Glomerular visceral epithelial cell (primary cell): ENCODE results near the gene LCN15.
"Not testable (repeated sequence)": the region's sequence is repeated elsewhere in the genome, so short reads cannot be mapped to it uniquely, and the experiment has no call there.

Source experiments
- DNase-seq: peaks from one replicate; pipeline ENCODE4 v3.0.0-alpha.2; 2016; ENCODE audit errors: extremely low spot score

LCN15 gene, protein sequence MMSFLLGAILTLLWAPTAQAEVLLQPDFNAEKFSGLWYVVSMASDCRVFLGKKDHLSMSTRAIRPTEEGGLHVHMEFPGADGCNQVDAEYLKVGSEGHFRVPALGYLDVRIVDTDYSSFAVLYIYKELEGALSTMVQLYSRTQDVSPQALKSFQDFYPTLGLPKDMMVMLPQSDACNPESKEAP

DNA sequence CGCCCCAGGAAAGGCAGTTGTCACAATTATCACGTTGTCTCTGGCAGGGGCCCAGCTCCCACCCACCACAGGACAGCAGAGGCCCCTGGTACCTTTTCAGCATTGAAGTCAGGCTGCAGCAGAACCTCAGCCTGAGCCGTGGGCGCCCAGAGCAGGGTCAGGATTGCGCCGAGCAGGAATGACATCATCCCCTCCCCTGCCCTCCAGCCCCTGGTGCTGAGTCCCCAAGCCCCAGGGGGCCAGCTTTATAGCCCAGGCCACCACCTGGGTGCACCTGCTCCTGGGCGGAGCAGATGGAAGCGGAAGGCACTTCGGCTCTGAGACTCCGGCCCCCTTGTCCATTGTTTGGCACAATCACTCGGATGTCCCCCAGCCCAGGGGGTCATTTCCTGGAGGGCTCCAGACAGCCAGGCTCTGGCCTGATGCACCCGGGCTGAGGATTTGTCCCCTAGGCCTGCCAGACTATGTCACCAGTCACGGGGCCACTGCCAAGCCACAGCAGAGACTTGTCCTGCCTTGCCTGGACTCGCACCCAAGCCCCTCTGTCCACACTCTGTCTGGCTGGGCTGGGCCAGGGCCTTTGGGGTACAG is at the start of gene LCN15:
TSS of gene LCN15 (minus strand) at position 218 of the 591 bp plus-strand sequence. CDS start at position 188, 30 bp downstream.
- no peak for DNase-seq

DNA sequence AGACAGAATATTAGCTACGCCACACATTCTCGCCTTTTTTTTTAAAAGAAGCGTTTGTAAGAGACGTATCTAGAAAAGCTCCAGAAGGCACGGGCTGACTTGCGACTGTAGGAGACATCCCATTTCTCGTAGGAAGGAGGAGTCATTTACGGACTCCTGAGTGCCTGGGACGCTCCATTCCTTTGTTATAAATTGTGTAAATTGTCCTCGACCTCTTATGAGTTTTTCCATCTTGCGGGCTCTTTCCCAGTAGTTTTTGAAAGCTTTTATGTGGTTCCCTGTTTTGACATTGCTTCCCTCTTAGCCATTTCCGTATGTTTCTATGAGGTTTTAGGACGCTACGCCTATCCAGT is 44.5 kb upstream of the LCN15 start:
- DNase-seq: peak; percentile 43

DNA sequence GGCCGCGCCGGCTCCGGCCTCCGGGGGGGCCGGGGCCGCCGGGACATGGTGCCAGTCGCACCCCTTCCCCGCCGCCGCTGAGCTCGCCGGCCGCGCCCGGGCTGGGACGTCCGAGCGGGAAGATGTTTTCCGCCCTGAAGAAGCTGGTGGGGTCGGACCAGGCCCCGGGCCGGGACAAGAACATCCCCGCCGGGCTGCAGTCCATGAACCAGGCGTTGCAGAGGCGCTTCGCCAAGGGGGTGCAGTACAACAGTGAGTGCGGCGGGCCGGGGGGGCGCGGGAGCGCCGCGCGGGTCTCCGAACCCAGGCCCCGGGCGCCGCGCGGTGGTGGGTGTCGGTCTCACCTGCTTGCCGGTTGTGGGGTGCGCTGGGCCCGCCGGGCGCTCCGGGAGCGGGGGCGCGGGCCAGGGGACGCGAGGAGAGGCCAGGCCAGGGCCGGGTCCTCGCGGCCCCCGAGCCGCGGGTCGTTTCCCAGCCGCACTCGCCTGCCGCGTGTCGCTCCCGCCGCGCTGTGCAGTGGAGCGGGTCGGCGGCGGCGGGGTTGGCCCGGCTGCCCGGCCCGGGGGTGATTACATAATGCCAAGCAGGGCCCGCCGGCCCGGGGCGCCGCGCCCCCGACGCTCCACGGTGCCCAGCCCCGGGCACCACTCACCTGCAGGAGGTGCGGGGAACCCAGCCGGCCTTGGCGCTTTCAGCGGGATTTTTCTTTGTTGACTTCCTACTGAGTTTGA is 43.9 kb upstream of the LCN15 start:
- DNase-seq: peak; percentile 49

DNA sequence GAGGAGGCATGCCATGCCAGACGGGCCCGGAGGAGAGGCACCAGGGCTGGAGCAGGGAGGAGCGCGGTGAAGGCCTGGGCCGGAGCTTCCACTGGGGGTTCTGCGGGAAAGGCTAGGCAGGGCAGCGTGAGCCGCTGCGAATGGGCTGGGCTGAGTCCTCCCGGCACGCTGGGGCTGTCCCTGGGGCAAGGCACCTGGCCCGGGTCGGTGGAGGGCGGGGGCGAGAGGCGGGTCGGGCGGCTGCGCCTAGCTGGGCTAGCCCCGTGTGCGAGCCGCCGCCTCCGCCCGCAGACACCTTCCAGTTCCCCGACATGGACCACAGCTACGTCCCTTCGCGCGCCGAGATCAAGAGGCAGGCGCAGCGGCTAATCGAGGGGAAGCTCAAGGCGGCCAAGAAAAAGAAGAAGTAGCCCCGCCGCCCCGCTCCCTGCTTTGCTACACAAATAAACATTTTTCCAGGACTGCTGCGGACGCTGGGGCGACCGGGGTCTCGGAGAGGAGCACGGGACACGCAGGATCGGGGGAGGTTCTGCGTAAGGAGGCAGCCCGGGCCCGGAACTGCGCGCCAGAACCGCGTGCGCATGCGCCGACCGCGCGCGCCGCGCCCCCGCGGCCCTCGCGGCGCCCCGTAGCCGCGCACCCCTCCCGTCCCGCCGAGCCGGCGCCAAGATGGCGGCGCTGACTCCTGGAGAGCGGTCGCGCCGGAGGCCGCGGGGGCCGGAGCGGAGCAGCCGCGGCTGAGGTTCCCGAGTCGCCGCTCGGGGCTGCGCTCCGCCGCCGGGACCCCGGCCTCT is 43.2 kb upstream of the LCN15 start, which contains the start of gene RABL6:
TSS of gene RABL6 (plus strand) at position 668 of the 794 bp plus-strand sequence. CDS start 249 bp downstream, outside the sequence.
- DNase-seq: peak; percentile 82

DNA sequence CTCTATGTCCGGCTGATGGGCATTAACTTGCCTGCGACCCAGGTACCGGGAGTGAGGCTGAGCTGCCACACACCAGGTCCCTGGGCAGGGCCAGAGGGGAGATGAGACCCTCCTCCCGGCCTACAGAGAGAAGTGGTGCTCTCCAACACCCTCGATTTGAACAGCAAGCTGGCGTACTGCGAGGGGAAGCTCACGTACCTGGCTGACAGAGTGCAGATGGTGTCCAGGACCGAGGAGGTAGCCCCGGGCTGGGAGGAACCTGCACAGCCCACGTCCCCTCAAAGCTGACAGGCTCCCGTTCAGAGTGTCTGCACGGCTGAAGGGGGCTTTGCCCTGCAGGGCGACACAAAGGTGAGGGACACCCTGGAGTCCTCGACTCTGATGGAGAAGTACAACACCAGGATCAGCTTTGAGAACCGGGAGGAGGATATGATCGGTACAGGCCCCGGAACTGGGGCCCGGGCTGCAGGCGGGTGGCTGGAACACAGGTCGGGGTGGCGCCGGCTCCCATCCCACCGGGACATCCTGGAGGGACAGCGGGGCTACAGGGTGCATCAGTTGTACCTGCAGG is 42.4 kb upstream of the LCN15 start:
- DNase-seq: no peak

DNA sequence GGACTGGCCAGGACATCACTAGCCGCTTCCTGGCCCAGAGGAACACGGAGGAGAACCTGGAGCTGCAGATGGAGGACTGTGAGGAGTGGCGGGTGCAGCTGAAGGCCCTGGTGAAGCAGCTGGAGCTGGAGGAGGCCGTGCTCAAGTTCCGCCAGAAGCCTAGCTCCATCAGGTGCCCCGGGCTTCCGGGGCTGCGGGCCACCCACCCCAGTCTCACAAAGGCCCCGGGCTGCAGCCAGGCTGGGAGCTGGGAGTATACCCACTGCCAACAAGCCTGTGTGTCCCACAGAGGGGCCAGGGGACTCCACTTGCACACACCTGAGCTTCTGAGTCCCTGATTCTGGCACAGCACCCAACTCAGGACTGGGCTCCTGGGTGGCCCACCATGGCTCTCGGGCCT is 41.7 kb upstream of the LCN15 start:
- DNase-seq: no peak

DNA sequence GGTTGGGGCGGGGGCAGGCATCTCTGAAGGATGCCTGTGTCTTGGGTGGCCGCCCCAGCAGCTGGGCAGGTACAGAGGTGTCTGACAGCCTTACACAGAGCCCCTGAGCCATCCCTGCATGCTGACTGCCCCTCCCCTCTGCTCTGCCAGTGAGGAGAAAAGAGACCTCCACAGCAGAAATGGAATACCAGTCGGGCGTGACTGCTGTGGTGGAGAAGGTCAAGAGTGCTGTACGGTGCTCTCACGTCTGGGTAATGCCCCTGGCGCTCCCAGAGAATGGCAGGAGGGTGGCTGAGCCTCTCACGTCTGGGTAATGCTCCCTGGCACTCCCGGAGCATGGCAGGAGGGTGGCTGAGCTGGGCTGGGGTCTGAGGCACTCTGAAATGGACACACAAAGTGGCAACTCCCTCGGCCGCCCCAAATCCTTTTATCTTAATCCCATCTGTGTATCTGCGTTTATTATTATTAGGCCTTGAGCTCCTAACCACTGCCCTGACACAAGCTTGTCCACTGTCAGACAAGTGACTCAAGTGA is 41.0 kb upstream of the LCN15 start:
- DNase-seq: no peak

DNA sequence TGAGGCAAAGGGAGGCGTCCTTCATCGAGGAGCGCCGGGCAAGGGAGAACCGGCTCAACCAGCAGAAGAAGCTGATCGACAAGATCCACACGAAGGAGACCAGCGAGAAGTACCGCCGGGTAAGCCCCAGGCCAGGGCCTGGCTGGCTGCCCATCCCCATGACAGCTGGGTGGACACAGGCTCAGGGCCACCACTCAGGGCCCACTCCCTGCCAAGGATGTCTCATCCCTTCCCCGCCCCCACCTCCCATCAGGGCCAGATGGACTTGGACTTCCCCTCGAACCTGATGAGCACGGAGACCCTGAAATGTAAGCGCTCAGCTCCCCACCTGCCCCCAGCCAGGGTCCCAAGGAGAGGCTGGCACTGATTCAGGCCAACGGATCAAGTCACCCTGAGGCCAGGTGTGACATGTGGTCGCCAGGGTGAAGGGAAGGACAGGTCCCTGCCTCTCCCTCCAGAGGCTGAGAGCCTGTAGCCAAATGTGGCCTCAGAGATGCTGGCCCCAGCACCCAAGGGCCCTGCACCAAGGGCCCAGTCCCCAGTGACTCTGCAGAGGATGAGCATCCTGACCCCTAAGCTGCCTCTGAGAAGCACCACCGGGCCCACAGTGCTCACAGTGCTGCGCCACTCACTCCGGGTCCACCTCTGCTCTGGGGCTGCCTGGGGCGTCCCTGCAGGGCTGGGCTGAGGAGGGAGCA is 40.3 kb upstream of the LCN15 start:
- DNase-seq: no peak

DNA sequence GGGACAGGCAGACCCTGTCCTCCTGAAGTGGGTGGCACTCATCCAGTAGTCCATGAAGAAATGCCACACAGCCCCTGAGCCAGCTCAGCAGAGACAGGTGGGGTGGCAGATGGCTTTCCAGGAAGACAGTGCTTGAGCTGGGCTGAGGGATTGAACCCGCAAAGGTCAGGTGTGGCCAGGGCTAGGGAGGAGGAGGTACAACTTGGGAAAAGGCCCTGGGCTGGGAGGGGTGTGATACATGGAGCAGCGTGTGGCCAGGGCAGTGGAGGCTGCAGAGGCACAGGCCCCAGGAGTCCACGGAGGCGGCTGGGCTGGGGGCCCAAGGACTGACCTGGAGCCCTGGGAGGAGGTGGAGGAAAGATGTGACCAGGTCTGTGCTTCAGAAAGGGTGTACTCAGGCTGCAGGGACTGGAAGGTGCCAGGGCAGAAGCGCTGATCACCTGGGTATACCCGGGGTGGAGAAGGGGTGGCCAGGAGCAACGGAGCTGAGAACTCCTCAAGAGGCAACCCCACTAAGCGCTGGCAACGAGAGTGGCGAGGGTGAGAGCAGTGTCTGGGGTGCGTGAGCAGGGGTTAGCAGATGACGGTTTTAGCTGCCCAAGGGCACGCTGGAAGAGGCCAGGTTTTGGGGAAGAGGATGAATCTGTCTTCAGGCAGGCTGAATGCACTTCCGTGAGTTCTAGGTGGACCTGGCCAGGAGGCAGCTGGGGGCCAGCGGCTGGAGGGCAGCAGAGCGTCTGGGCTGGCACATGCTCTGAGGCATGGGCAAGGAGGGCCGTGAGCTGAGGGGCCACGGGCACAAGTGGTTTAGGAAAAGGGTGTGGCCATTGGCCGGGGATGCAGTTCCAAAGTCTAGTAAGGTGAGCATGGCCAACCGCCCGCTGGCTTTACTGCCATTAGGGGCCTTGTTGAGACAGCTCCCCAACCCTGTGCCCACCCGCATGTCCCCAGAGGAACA is 39.5 kb upstream of the LCN15 start:
- no peak for DNase-seq

DNA sequence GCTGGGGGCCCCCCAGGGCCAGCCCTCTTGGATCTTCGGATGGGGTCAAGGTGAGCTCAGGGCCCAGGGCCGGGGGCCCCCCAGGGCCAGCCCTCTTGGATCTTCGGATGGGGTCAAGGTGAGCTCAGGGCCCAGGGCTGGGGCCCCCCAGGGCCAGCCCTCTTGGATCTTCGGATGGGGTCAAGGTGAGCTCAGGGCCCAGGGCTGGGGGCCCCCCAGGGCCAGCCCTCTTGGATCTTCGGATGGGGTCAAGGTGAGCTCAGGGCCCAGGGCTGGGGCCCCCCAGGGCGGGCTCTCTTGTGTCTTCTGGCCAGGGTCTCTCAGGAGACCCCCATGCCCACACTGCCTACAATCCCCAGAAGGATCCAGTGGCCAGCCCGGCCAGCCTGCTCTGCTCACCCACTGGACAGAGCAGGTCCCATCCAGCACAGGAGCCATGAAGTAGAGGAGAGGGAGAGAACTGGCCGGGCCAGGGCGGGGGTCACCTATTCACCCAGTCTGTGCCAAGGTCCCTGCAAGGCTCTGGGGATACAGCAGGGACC is 38.8 kb upstream of the LCN15 start:
- not testable (repeated sequence) for DNase-seq

DNA sequence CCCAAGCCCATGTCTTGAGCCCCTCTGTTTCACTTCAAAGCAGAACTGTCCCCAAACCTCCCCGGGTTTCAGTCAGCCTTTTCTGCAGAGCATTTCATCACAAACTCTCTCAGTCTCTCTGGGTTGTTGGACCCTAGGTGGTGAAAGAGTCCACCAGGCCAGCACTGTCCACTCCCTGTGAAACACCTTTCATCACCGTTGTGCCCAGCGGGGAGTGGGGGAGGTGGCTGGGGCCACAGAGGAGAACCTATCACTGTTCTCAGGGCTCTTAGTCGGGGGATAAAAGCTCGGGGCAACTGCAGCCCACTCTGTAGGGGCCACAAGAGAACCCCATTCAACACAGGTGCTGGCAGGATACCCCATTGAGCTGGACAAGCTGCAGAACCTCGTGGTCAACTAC is 38.0 kb upstream of the LCN15 start:
- DNase-seq: no peak

DNA sequence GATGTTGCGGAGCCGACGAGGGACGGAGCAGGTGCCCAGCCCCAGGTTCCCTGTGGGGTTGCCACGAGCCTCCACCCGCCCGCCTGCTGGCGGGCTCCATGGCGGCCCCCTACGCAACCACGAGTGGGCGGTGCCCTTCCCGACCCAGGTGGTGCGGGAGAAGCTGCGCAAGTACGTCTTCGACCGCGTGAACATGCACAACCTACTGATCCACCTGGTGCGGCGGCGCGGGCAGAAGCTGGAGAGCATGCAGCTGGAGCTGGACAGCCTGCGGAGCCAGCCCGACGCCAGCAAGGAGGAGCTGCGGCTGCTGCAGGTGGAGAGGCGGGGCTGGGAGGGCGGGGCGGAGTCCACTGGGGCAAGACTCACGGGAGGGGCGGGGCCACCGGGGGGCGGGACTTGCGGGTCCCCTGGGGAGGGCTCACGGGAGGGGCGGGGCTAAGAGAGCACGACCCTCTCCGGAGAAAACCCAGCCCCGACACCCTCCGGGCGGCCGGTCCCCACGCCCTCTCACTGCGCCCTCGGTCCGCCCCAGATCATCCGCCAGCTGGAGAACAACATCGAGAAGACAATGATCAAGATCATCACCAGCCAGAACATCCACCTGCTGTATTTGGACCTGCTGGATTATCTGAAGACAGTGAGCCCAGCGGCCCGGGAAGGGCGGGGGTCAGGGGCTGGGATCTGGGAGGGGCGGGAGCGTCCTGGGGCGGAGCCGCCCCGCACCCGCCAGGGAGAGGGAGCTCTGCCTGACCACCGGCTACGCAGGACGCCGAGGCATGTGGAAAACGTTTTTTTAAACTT is 35.7 kb upstream of the LCN15 start:
- peak; percentile 93 for DNase-seq

DNA sequence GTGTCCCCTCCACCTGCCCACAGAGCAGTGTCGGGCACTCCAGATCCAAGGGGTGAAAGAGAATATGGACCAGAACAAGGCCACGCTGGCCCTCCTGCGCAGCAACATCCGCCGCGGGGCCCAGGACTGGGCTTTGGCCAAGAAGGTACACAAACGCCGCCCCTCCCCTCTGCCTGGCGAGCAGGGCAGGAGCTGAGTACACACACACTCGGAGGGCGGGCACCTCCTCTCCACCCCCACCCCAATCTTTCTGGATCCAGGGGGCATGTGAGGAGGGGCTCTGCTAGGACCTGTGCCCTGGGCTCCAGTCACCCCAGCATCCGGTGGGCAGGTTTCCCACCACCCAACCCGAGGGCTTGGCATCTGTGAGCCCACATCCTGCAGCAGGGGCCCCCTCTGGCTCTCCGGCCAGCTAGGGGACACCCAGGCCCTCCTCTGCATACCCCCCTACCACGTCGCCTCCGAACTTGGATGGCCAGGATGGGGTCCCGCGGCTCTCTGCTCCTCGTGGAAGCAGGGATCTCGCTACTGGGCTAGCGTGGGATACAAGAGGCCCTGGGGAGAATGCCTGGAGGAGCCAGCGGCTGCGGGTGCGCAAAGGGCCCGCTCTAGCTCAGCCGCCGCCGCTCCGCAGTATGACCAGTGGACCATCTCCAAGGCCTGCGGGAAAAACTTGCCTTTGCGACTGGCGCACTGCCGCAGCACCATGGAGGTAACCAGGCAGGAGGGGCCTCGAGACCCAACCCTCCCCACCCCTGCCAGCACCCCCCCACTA is 34.9 kb upstream of the LCN15 start:
- DNase-seq: no peak

DNA sequence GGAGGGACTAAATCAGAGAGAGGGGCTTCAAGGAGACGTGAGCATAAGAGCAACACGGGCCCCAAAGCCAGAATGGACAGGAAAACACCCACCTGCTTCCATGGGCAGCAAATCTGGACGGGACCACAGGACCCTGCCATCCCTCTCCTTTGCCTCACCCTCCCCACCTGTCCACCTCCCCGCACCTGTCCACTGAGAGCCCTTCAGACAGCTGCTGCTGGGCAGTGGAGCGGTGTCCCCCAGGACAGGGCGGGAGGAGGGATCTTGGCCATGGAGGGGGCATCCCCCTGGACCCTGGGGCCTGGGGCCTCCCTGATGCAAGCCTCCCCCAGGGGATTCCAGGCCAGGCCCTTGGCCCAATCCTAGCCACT is 34.4 kb upstream of the LCN15 start:
- DNase-seq: no peak

DNA sequence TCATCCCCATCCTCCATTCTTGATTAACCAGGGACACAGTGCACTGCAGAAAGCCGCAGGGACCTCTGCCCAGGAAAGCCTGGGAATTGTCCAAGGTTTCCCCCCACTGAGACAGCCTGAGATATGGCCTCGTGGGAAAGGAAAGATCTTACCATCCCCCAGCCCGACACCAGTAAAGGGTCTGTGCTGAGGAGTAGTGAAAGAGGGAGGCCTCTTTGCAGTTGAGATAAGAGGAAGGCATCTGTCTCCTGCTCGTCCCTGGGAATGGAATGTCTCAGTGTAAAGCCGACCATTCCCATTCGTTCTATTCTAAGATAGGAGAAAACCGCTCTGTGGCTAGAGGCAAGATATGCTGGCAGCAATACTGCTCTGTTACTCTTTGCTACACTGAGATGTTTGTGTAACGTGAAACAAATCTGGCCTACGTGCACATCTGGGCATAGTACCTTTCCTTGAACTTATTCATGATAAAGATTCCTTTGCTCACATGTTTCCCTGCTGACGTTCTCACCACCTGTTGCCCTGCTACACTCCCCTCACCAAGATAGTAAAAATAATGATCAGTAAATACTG is 32.5 kb upstream of the LCN15 start:
- DNase-seq: not testable (repeated sequence)

DNA sequence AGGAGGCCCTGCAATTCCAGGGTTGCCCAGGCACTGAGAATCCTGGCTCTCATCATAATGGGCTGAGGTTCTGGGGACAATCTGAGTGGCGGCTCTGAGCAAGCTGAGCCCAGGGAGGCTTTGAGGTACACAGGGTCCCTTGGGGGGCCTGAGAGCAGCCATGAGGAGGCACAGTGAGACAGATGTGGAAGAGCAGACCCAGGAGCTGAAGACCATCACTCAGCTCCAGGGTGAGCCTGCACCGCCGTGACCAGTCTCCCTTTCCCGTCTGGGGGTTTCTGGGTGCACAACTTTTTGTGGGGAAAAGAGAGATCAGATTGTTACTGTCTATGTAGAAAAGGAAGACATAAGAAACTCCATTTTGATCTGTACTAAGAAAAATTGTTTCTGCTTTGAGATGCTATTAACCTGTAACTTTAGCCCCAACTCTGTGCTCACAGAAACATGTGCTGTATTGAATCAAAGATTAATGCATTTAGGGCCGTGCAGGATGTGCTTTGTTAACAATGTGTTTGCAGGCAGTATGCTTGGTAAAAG is 32.0 kb upstream of the LCN15 start, which contains the start of gene CCDC183:
TSS of gene CCDC183 (plus strand) at position 101 of the 537 bp plus-strand sequence. CDS start at position 161, 60 bp downstream.
- no peak for DNase-seq

DNA sequence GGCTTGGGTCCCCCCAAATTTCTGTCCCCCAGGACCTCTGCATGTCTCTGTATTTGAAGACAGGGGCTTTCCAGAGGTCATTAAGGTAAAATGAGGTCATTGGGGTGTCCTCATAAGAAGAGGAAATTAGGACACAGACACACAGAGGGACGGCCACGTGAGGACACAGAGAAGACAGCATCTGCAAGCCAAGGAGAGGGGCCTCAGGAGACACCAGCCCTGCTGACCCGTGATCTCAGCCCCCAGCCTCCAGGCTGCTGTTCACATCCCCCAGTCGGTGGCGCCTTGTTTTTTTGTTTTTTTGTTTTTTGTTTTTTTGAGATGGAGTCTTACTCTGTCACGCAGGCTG is 30.7 kb upstream of the LCN15 start:
- DNase-seq: no peak
